ENCODE measurements around the gene MAGI1. TPM values are rescaled to one million over a fixed set of nuclear protein-coding genes. Genes with fewer than 3 reads are reported as not detected.

Gene MAGI1
- total RNA-seq, 1 donor from 2014 or later = 69.4 TPM

- DNase-seq (ENCODE audit: low spot score) = no peak
- intact Hi-C loops (cut with DNase I) = no loop called here
Measured at GRCh38 chr3:65376426-65376825, 662.3 kb downstream of the MAGI1 start.

GRCh38 chr3:65371053-65371452 is 667.7 kb downstream of the MAGI1 start:
- DNase-seq (ENCODE audit: low spot score) = no peak
- intact Hi-C loops (cut with DNase I) = no loop called here

- DNase-seq (ENCODE audit: low spot score) = no peak
- intact Hi-C loops (cut with DNase I) = no loop called here
Measured at GRCh38 chr3:65368866-65369265, 669.9 kb downstream of the MAGI1 start.

GRCh38 chr3:65362688-65363087 is 676.0 kb downstream of the MAGI1 start:
- DNase-seq (ENCODE audit: low spot score) = no peak
- intact Hi-C loops (cut with DNase I) = no loop called here

GRCh38 chr3:65361448-65361847 is 677.3 kb downstream of the MAGI1 start:
- no peak for DNase-seq (ENCODE audit: low spot score)
- intact Hi-C loops (cut with DNase I) = no loop called here

- intact Hi-C loops (cut with DNase I) = no loop called here
- DNase-seq (ENCODE audit: low spot score) = no peak
Measured at GRCh38 chr3:65356331-65357248, 682.1 kb downstream of the MAGI1 start.

GRCh38 chr3:65354880-65355279 is 683.8 kb downstream of the MAGI1 start:
- intact Hi-C loops (cut with DNase I) = no loop called here
- DNase-seq (ENCODE audit: low spot score) = no peak

- intact Hi-C loops (cut with DNase I) = no loop called here
- no peak for DNase-seq (ENCODE audit: low spot score)
Measured at GRCh38 chr3:65352951-65353350, 685.8 kb downstream of the MAGI1 start.

GRCh38 chr3:65351753-65352152 is 687.0 kb downstream of the MAGI1 start:
- intact Hi-C loops (cut with DNase I) = no loop called here
- no peak for DNase-seq (ENCODE audit: low spot score)

GRCh38 chr3:65350801-65351476 is 687.8 kb downstream of the MAGI1 start:
- DNase-seq (ENCODE audit: low spot score) = no peak
- intact Hi-C loops (cut with DNase I) = no loop called here

GRCh38 chr3:65348398-65348995 is 690.2 kb downstream of the MAGI1 start:
- intact Hi-C loops (cut with DNase I) = loop anchor here (5.0 to 10.0 kb wide), 2 partner anchors 49 to 386 kb away; no protein-coding TSS in a partner anchor
- DNase-seq (ENCODE audit: low spot score) = no peak

- no peak for DNase-seq (ENCODE audit: low spot score)
- intact Hi-C loops (cut with DNase I) = loop anchor here (5.0 to 10.0 kb wide), 2 partner anchors 50 to 388 kb away; no protein-coding TSS in a partner anchor
Measured at GRCh38 chr3:65347166-65347565, 691.6 kb downstream of the MAGI1 start.

- DNase-seq (ENCODE audit: low spot score) = no peak
- intact Hi-C loops (cut with DNase I) = loop anchor here (5.0 to 10.0 kb wide), 2 partner anchors 52 to 390 kb away; no protein-coding TSS in a partner anchor
Measured at GRCh38 chr3:65344846-65345245, 693.9 kb downstream of the MAGI1 start.

- intact Hi-C loops (cut with DNase I) = loop anchor here (10.0 kb wide), 1 partner anchor 390 kb away; no protein-coding TSS in a partner anchor
- no peak for DNase-seq (ENCODE audit: low spot score)
Measured at GRCh38 chr3:65344444-65344843, 694.3 kb downstream of the MAGI1 start.

- DNase-seq (ENCODE audit: low spot score) = no peak
- intact Hi-C loops (cut with DNase I) = loop anchor here (10.0 kb wide), 1 partner anchor 391 kb away; no protein-coding TSS in a partner anchor
Measured at GRCh38 chr3:65343736-65344135, 695.0 kb downstream of the MAGI1 start.

- DNase-seq (ENCODE audit: low spot score) = no peak
- intact Hi-C loops (cut with DNase I) = loop anchor here (10.0 kb wide), 1 partner anchor 392 kb away; no protein-coding TSS in a partner anchor
Measured at GRCh38 chr3:65343026-65343425, 695.7 kb downstream of the MAGI1 start.

- intact Hi-C loops (cut with DNase I) = loop anchor here (10.0 kb wide), 1 partner anchor 393 kb away; no protein-coding TSS in a partner anchor
- no peak for DNase-seq (ENCODE audit: low spot score)
Measured at GRCh38 chr3:65342084-65342683, 696.5 kb downstream of the MAGI1 start.

GRCh38 chr3:65339192-65339740 is 699.5 kb downstream of the MAGI1 start:
- DNase-seq (ENCODE audit: low spot score) = no peak
- intact Hi-C loops (cut with DNase I) = loop anchor here (5.0 kb wide), 1 partner anchor 73 kb away; no protein-coding TSS in a partner anchor

- no peak for DNase-seq (ENCODE audit: low spot score)
- intact Hi-C loops (cut with DNase I) = loop anchor here (5.0 kb wide), 1 partner anchor 74 kb away; no protein-coding TSS in a partner anchor
Measured at GRCh38 chr3:65338571-65338970, 700.1 kb downstream of the MAGI1 start.
